Measurements from ENCODE around the gene TPTE2. TPM values are rescaled to one million over a fixed set of nuclear protein-coding genes. Genes with fewer than 3 reads are reported as not detected.
"Not testable (repeated sequence)": the region's sequence is repeated elsewhere in the genome, so short reads cannot be mapped to it uniquely, and the experiment has no call there.

The TPTE2 gene
- total and polyA plus RNA-seq, 2 of the 4 experiments (the other 2 are of a cell fraction): not detected

DNA sequence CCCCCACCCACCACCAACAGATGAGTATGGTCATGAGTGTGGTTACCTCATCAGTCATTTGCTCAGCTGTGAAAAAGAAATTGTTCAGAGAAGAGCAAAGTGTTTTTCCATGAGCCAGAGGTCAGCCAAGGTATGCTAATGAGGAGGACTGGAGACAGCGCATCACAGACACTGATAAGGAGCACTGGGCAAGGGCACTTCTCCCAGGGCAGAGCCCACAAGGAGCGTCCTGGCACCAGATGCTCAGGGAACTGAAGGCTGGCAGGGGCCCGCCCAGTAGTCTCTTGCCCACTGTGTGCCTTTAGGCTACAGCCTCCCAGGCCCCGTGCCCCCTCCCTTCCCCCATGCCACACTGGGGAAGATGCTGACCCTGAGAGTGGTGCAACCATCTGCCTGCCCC lies 148.8 kb downstream of the TPTE2 start:
- H3K4me2 ChIP-seq (ENCODE audit: low read depth, low read length); intact Hi-C loops (cut with micrococcal nuclease); H3K9ac ChIP-seq (ENCODE audit: low read depth, low read length); in situ Hi-C loops (cut with MboI; ENCODE audit: low sequenced_read_pairs); H3K14ac ChIP-seq (replicated peaks; ENCODE audit: low read depth, low read length); DNase-seq; H2BK5ac ChIP-seq (ENCODE audit: low read depth, low read length, poor library complexity, severe bottlenecking); H3K36me3 ChIP-seq (ENCODE audit: control insufficient read depth, insufficient read depth, low read length); POLR2A ChIA-PET (ENCODE audit: unreplicated experiment); H3K18ac ChIP-seq (ENCODE audit: low read depth, low read length); ATAC-seq (ENCODE audit: low read depth); BruUV-seq (replicated peaks); H3K4ac ChIP-seq (ENCODE audit: low read depth, low read length); H2BK15ac ChIP-seq (ENCODE audit: low read depth, low read length); H3K27me3 ChIP-seq (ENCODE audit: control insufficient read depth, insufficient read depth, low read length); H3K4me1 ChIP-seq (ENCODE audit: control insufficient read depth, insufficient read depth, low read length); H3K27ac ChIP-seq (ENCODE audit: insufficient read depth, low read length); H3K79me1 ChIP-seq (ENCODE audit: low read depth in 1 of 2, low read length in 2 of 2); H4K8ac ChIP-seq (ENCODE audit: low read depth in 2 of 2, low read length in 2 of 2); H2AK9ac ChIP-seq (replicated peaks; ENCODE audit: low read depth, low read length, poor library complexity); CTCF ChIA-PET; H3K56ac ChIP-seq (ENCODE audit: extremely low read depth, insufficient read depth, low read length); H2AFZ ChIP-seq (replicated peaks; ENCODE audit: low read length, poor library complexity); H3K9me3 ChIP-seq (ENCODE audit: control insufficient read depth, insufficient read depth, low read length); H4K91ac ChIP-seq (ENCODE audit: insufficient read depth, low read depth, low read length); H3K23ac ChIP-seq (ENCODE audit: low read depth, low read length); H2BK120ac ChIP-seq (ENCODE audit: low read depth, low read length); H3K9me1 ChIP-seq (ENCODE audit: insufficient read depth, low read length); H4K20me1 ChIP-seq (ENCODE audit: insufficient read depth, low read length); H4K5ac ChIP-seq (ENCODE audit: low read depth, low read length); dilution Hi-C loops (cut with HindIII; ENCODE audit: low sequenced_read_pairs, unreplicated experiment); H3K4me3 ChIP-seq (ENCODE audit: insufficient read depth, low read depth, low read length); H2BK20ac ChIP-seq (ENCODE audit: low read depth, low read length); H2AK5ac ChIP-seq (ENCODE audit: low read depth, low read length): not testable (repeated sequence)
- no CpG with 5 or more reads among the region's 4 CpGs for WGBS, 2 experiments (ENCODE audit: extremely low coverage in 2 of 2, insufficient read length in 1 of 2)

DNA sequence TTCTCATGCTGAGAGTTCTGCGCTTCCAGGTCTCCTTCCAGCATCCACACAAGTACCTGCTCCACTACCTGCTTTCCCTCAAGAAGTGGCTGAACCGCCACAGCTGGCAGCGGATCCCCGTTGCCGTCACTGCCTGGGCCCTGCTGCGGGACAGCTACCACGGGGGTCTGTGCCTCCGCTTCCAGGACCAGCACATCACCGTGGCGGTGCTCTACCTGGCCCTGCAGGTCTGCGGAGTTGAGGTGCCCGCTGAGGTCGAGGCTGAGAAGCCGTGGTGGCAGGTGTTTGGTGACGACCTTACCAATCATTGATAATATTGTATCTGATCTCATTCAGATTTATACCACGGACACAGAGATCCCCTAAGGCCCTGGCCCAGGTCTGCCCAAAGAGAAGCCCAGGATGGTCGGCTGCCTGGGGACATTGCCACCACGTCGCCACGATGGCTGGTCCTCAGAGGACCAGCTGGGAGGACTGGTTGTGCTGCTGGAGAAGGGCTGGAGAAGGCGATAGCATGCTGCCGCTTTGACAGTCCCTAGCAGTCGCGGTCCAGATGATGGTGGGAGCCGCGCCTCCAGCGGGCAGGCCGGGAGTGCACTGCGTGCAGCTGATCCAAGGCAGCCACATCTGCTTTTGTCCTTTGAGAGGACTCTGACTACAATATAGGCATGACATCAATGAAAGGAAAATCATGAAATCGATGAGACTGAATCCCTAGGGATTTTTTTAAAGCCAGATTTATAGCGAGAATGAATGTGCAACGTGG lies 178.4 kb downstream of the TPTE2 start:
- intact Hi-C loops (cut with micrococcal nuclease); H3K18ac ChIP-seq (ENCODE audit: low read depth, low read length); H4K20me1 ChIP-seq (ENCODE audit: insufficient read depth, low read length); H2BK20ac ChIP-seq (ENCODE audit: low read depth, low read length); H4K5ac ChIP-seq (ENCODE audit: low read depth, low read length); CTCF ChIA-PET; H2BK120ac ChIP-seq (ENCODE audit: low read depth, low read length); H2BK15ac ChIP-seq (ENCODE audit: low read depth, low read length); H3K9me1 ChIP-seq (ENCODE audit: insufficient read depth, low read length); in situ Hi-C loops (cut with MboI; ENCODE audit: low sequenced_read_pairs); H3K4ac ChIP-seq (ENCODE audit: low read depth, low read length); H2AK9ac ChIP-seq (replicated peaks; ENCODE audit: low read depth, low read length, poor library complexity); H2BK5ac ChIP-seq (ENCODE audit: low read depth, low read length, poor library complexity, severe bottlenecking); dilution Hi-C loops (cut with HindIII; ENCODE audit: low sequenced_read_pairs, unreplicated experiment); H3K14ac ChIP-seq (replicated peaks; ENCODE audit: low read depth, low read length); ATAC-seq (ENCODE audit: low read depth); DNase-seq; H3K4me3 ChIP-seq (ENCODE audit: insufficient read depth, low read depth, low read length); BruUV-seq (replicated peaks); POLR2A ChIA-PET (ENCODE audit: unreplicated experiment); H3K27me3 ChIP-seq (ENCODE audit: control insufficient read depth, insufficient read depth, low read length); H3K4me1 ChIP-seq (ENCODE audit: control insufficient read depth, insufficient read depth, low read length); H3K56ac ChIP-seq (ENCODE audit: extremely low read depth, insufficient read depth, low read length); H4K91ac ChIP-seq (ENCODE audit: insufficient read depth, low read depth, low read length); H2AFZ ChIP-seq (replicated peaks; ENCODE audit: low read length, poor library complexity); H3K23ac ChIP-seq (ENCODE audit: low read depth, low read length); H3K9me3 ChIP-seq (ENCODE audit: control insufficient read depth, insufficient read depth, low read length); H2AK5ac ChIP-seq (ENCODE audit: low read depth, low read length); H3K36me3 ChIP-seq (ENCODE audit: control insufficient read depth, insufficient read depth, low read length); H3K9ac ChIP-seq (ENCODE audit: low read depth, low read length); H4K8ac ChIP-seq (ENCODE audit: low read depth in 2 of 2, low read length in 2 of 2); H3K4me2 ChIP-seq (ENCODE audit: low read depth, low read length); H3K79me1 ChIP-seq (ENCODE audit: low read depth in 1 of 2, low read length in 2 of 2); H3K27ac ChIP-seq (ENCODE audit: insufficient read depth, low read length): not testable (repeated sequence)
- 70% methylated on average over 12 of the region's 32 CpGs; no CpG with 5 or more reads in 1 of the 2 experiments for WGBS, 2 experiments (ENCODE audit: extremely low coverage in 2 of 2, insufficient read length in 1 of 2)

All from IMR-90 (cell line).